ENCODE measurements around the gene AKAP13.
"Not testable (repeated sequence)": the region's sequence is repeated elsewhere in the genome, so short reads cannot be mapped to it uniquely, and the experiment has no call there.

The AKAP13 gene

GRCh38 chr15:85348048-85348766, 32.2 kb upstream of the AKAP13 start:
- DNase-seq, result not testable (repeated sequence)

GRCh38 chr15:85349062-85349461, 31.3 kb upstream of the AKAP13 start:
- DNase-seq, result not testable (repeated sequence)

GRCh38 chr15:85350395-85350794, 30.0 kb upstream of the AKAP13 start:
- no peak for DNase-seq

GRCh38 chr15:85351501-85351900, 28.9 kb upstream of the AKAP13 start:
- not testable (repeated sequence) for DNase-seq

GRCh38 chr15:85351965-85352364, 28.4 kb upstream of the AKAP13 start:
- no peak for DNase-seq

DNA sequence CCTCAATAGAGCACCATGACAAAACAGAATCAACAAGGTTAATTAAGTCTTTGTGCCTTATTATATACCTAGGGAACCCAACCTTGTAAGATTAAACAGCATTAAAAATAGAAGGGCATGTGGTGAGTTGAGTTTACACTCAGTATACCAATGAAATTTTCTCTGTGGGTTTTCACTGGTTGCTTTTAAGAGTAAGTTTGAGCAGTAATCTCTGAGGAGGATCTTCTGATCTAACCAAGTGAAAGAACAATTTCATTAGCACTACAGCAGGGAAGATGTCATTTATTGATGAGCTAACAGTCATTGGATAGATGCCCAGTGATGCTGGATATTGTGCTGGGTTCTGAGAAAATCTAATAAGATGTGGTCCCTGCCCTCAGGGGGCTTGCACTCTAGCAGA, 26.9 kb upstream of the AKAP13 start:
- DNase-seq, result no peak

DNA sequence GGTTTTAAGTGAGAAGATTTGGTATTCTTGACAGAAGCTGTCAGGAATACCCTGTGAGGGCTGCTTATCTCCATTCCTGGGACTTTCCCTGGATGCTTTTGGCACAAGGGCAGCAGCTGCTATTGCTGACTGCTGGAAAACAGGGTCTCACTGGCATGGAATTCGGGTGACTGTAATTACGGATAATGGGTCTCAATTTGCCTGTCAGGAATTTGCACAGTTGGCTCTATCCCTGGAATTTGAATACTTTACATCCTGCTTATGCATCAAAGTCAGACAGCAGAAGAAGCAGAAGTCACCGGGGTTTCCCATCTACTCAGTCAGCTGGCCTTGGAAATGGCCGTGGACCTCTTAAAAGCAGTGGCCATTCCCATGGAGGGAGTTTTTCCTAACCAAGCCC, 25.9 kb upstream of the AKAP13 start:
- peak; percentile 83 for DNase-seq

DNA sequence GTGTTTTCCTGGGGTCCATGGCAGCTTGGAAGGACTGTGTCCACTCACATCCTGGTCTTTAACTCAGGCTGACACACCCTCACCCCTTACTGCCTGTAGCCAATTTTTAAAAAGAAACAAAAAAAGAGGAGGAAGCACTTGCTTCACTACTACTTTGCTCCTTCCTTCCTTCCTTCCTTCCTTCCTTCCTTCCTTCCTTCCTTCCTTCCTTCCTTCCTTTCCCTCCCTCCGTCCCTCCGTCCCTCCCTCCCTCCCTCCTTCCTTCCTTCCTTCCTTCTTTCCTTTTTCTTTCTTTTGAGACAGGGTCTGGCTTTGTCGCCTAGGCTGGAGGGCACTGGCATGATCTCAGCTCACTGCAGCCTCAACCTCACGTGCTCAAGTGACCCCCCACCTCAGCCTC, 25.5 kb upstream of the AKAP13 start:
- DNase-seq, result no peak

- no peak for DNase-seq
Observed at GRCh38 chr15:85356276-85356675, 24.1 kb upstream of the AKAP13 start.

GRCh38 chr15:85361323-85361722, 19.1 kb upstream of the AKAP13 start:
- DNase-seq, result no peak

- DNase-seq, result no peak
Observed at GRCh38 chr15:85362436-85363081, 17.8 kb upstream of the AKAP13 start.

GRCh38 chr15:85365980-85366379, 14.4 kb upstream of the AKAP13 start:
- no peak for DNase-seq

GRCh38 chr15:85367741-85368140, 12.7 kb upstream of the AKAP13 start:
- DNase-seq, result no peak

- DNase-seq, result no peak
Observed at GRCh38 chr15:85374831-85375230, 5.6 kb upstream of the AKAP13 start.

- no peak for DNase-seq
Observed at GRCh38 chr15:85377269-85377668, 3.1 kb upstream of the AKAP13 start.

DNA sequence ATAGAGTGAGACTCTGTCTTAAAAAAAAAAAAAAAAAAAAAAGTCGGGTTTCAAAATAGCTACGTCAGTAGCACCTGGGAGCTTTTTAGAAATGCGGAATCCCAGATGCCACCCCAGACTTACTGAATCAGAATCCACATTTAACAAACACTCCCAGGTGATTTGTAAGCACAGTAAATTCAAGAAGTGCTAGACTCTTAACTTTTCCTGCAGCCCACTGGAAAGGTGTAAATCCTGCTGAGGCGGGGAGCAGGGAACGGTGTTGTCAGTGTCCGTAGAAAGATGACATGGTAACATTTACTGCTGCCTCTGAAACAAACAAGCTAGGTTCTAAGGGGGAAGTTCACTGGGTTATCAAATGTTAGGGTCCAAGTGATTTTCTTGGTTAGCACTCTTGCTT, 2.4 kb upstream of the AKAP13 start:
- DNase-seq, result no peak

DNA sequence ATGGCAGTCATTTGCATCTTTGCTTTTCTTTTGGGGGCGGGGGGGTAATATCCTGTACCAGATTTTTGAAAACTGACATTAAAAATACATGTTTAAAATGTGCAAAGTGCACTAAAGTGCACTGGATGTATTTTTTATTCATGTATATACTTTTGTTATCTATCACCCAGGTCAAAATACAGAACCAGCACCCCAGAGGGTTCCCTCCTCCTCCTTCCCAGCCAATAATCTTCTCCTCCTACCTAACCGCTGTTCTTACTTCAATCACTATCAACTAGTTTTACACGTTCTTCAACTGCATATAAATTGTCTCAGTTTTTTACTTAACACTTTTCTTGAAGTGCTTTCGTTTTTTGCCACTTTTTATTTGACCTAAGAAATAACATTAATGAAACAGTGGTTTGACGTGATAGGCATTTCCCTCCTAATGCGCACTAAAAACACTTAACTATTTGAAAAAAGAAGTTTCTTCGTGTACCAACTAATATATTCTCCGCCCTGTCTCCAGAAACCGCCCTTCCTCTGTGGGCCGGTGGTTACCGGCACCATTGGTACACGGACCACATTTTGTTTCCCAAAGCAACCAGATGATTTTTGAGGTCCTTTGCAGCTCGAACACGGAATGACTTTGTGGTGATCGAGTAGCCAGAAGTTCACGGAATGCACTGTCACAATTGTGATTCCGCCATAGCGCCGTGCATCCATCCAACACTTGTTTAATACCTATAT, 836 bp upstream of the AKAP13 start:
- peak; percentile 47 for DNase-seq

GRCh38 chr15:85380812-85381642, 624 bp downstream of the AKAP13 start:
- peak; percentile 46 for DNase-seq

DNA sequence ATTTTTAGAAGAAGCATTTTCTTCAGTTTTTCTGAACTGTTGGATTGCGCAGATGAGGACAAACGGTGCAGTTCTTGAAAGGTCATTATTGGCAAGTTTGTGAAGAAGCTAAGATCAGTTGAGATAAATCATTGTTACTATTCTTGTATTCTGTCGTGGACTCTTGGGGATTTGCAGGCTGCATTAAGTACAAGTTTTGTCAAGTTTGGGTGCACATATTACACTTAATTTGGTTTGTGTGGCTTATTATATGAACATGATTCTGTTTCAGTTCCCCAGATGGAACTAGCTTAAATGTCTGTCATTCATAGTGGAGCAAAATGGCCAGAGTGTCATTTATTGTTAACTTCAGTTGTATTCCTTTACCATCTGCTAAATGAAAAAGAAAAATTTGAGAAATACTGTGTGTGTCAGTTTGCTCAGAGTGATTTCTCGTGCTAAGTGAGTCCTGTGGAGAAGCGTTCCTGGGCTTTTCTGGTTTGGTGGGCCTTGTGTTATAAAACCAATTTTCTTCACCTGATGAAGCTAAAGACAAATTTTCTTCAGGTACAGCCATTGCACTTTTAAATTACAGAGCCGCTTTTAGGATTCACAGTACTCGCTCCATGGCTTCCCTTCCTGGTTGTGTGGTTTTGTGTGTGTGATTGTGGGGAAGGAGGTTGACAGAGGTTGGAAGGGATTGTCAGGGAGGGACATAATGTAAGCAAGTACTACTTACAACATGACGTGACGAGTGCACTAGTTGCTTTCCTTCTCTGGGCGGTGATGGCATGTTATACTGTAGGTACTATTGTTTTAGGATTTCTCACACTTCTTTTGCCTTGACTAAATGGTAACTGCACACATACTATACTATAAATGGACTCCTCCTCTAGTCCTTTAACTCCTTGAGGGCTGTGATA, 1.7 kb downstream of the AKAP13 start:
- DNase-seq, result peak; percentile 16

GRCh38 chr15:85382942-85383341, 2.5 kb downstream of the AKAP13 start:
- DNase-seq, result no peak

DNA sequence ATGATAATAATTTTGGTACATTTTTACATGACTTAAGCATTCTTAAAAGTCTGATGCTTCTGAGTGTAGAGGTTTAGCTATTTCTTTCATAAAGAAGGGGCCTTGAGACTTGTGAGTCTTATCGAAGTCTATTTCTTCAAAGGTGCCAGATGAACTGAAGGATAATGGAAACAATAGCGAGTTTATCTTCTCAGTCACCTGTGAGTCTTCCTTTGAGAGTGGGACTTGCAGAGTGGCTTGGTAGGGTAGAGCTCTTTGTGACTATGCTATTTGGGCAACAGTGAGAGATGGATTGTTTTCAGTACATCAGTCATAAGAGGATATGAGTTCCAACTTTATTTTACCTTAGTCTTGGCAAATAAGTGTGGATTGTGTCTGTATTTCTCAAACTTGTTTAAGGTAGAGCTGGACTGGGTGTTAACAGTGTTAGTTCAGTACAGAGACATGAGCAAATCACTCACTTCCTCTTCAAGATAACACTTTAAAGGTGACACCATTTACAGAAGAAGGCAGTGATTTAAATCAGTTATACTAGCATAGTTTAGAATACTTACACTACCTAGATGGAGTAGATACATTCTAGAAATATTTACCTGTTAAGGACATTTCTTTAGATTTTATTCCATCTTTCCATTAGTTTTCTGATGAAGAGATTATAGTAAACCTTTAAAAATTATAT, 3.2 kb downstream of the AKAP13 start:
- DNase-seq, result no peak

Data from EL (cell line).